Liver (tissue), 9 donors: ENCODE results near the gene KIF26B. TPM values are rescaled to one million over a fixed set of nuclear protein-coding genes. Genes with fewer than 3 reads are reported as not detected.

Source experiments
- DNase-seq: peaks from one replicate; pipeline ENCODE4 v3.0.0-alpha.2; 2017; ENCODE audit warnings: low spot score
- H3K27ac ChIP-seq, 2 donors: one replicate each; pipeline ENCODE4 v1.7.0; 2013; ENCODE audit warnings: inconsistent platforms in 2 of 2, low read length in 2 of 2, control low read depth in 1 of 2, low read depth in 1 of 2, mild to moderate bottlenecking in 1 of 2
- H3K27me3 ChIP-seq, 4 donors: one replicate each; pipeline versions ENCODE4 v1.6.1 to v1.7.0; 2013; ENCODE audit warnings: low read length in 3 of 4, inconsistent platforms in 1 of 4, mild to moderate bottlenecking in 1 of 4, moderate library complexity in 1 of 4; ENCODE audit not compliant: control insufficient read depth in 4 of 4, insufficient read depth in 4 of 4
- H3K36me3 ChIP-seq, 4 donors: one replicate each; pipeline versions ENCODE4 v1.6.1 to v1.7.0; 2013; ENCODE audit warnings: low read length in 3 of 4, mild to moderate bottlenecking in 3 of 4, low read depth in 1 of 4, moderate library complexity in 1 of 4; ENCODE audit not compliant: control insufficient read depth in 4 of 4, insufficient read depth in 3 of 4
- H3K4me1 ChIP-seq, 4 donors: one replicate each; pipeline versions ENCODE4 v1.6.1 to v1.7.0; 2013; ENCODE audit warnings: low read length in 3 of 4, mild to moderate bottlenecking in 3 of 4, moderate library complexity in 1 of 4; ENCODE audit not compliant: control insufficient read depth in 4 of 4, insufficient read depth in 4 of 4
- H3K4me3 ChIP-seq, 3 donors: one replicate each; pipeline versions ENCODE4 v1.6.1 to v1.7.0; 2013; ENCODE audit warnings: low read length in 3 of 3, control low read depth in 1 of 3, low read depth in 1 of 3, mild to moderate bottlenecking in 1 of 3
- H3K9ac ChIP-seq, 2 donors: one replicate each; pipeline ENCODE4 v1.7.0; 2013; ENCODE audit warnings: low read length in 2 of 2, mild to moderate bottlenecking in 2 of 2, moderate library complexity in 2 of 2, control low read depth in 1 of 2, low read depth in 1 of 2
- H3K9me3 ChIP-seq, 4 donors: one replicate each; pipeline versions ENCODE4 v1.6.1 to v1.7.0; 2013; ENCODE audit warnings: low read length in 3 of 4; ENCODE audit not compliant: control insufficient read depth in 4 of 4
- CTCF ChIP-seq: fragments of 150-350 bp; IDR thresholded peaks from 2 replicates; pipeline ENCODE4 v1.5.1; 2017; ENCODE audit warnings: improper control_type of control experiment, low read depth, low read length; ENCODE audit not compliant: missing input control
- EGR1 ChIP-seq, 2 donors: IDR thresholded peaks; 2 replicates each; pipeline ENCODE4 v1.6.1; 2016 to 2018; ENCODE audit warnings: antibody characterized with exemption in 2 of 2, low read depth in 2 of 2
- FOXA1 ChIP-seq: IDR thresholded peaks from 2 replicates; pipeline ENCODE4 v1.6.1; 2016; ENCODE audit warnings: antibody characterized with exemption
- FOXA2 ChIP-seq: IDR thresholded peaks from 2 replicates; pipeline ENCODE4 v1.6.1; 2016; ENCODE audit warnings: antibody characterized with exemption
- GABPA ChIP-seq, 2 donors: IDR thresholded peaks in 1 of 2; conservative IDR thresholded peaks in 1 of 2; 2 replicates each; pipeline ENCODE4 v1.6.1; 2016; ENCODE audit warnings: antibody characterized with exemption in 2 of 2, mild to moderate bottlenecking in 1 of 2, moderate library complexity in 1 of 2
- HNF4A ChIP-seq, 2 donors: conservative IDR thresholded peaks; 2 replicates each; pipeline ENCODE4 v1.6.1; 2016; ENCODE audit warnings: antibody characterized with exemption in 2 of 2, mild to moderate bottlenecking in 2 of 2
- JUND ChIP-seq, 2 donors: IDR thresholded peaks; 2 replicates each; pipeline ENCODE4 v1.6.1; 2016; ENCODE audit warnings: antibody characterized with exemption in 2 of 2
- MAX ChIP-seq: IDR thresholded peaks from 2 replicates; pipeline ENCODE4 v1.6.1; 2016; ENCODE audit warnings: antibody characterized with exemption
- NR2F2 ChIP-seq: IDR thresholded peaks from 2 replicates; pipeline ENCODE4 v1.6.1; 2016; ENCODE audit warnings: antibody characterized with exemption
- RAD21 ChIP-seq, 2 donors: IDR thresholded peaks; 2 replicates each; pipeline ENCODE4 v1.6.1; 2016; ENCODE audit warnings: antibody characterized with exemption in 2 of 2, mild to moderate bottlenecking in 2 of 2
- SP1 ChIP-seq: IDR thresholded peaks from 2 replicates; pipeline ENCODE4 v1.6.1; 2018; ENCODE audit warnings: antibody characterized with exemption, mild to moderate bottlenecking
- TAF1 ChIP-seq: conservative IDR thresholded peaks from 2 replicates; pipeline ENCODE4 v1.6.1; 2016; ENCODE audit warnings: antibody characterized with exemption, mild to moderate bottlenecking
- YY1 ChIP-seq: IDR thresholded peaks from 2 replicates; pipeline ENCODE4 v1.6.1; 2016; ENCODE audit warnings: antibody characterized with exemption, mild to moderate bottlenecking
- ZBTB33 ChIP-seq: IDR thresholded peaks from 2 replicates; pipeline ENCODE4 v1.6.1; 2016; ENCODE audit warnings: antibody characterized with exemption
- WGBS: extraction: QIAGEN DNeasy Blood & Tissue Kit; methylation state at CpG from one replicate; pipeline ENCODE4 v1.1.7; 2013; 5-methylcytosine and 5-hydroxymethylcytosine counted together
- polyA plus RNA-seq, 2 donors: library from polyadenylated mRNA; stranded (reverse) in 1 of 2; unstranded in 1 of 2; fragments of 200-250 nt in 1 of 2; fragments of >200 nt in 1 of 2; fragmentation: Nextera tagmentation in 1 of 2; extraction: Ambion mirVana in 1 of 2; gene quantifications; one replicate each; pipeline versions ENCODE4 v1.2.1 to v1.2.3, GENCODE V29; 2013 to 2015
- total RNA-seq, 2 donors: library from RNA; depleted of rRNA; stranded (reverse); fragments of >200 nt; gene quantifications; one replicate each; pipeline ENCODE4 v1.2.3, GENCODE V29; 2014
- TF ChIP-seq, protein P1 (sequence below): IDR thresholded peaks from 2 replicates; pipeline ENCODE4 v1.6.1; 2016; ENCODE audit warnings: antibody characterized with exemption
- donor health status: healthy.
- donor health status: healthy.
- donor health status: healthy.
- donor health status: healthy.
- donor health status: healthy.

Gene KIF26B
- total and polyA plus RNA-seq, 4 donors = 0.10 to 1.7 (median 0.34) TPM

GRCh38 chr1:245575710-245576109, 420.9 kb downstream of the KIF26B start (continued):
- TF ChIP-seq CTCF (no peak), FOXA2 (no peak), HNF4A (conservative IDR thresholded peaks at IDR 0.05) (no peak), TAF1 (no peak), YY1 (no peak), NR2F2 (no peak)

DNA sequence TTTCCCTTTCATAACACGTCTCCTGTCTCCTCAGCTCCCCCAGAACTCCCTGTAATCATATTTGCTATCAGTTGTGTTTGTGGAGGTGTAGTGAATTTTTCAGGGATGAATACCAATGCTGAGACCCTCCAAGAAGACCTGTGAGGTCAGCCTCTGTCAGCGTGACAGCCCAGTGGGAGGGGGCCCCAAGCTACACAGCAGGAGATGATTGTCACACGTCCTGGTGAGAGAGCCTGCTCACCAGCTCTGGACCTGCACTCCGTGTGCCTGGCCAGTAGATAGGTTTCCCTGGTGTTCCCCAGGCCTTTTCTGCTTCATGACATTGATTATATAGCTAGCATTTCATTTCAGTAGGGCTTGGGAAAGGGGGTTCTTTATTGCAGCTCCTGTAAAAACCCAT, 421.5 kb downstream of the KIF26B start:
- no peak for DNase-seq

GRCh38 chr1:245577191-245578157, 422.7 kb downstream of the KIF26B start:
- no peaks in the 10 kb centered on the region for H3K36me3 ChIP-seq
- no peak for DNase-seq
- H3K4me3 ChIP-seq = no peak overlapping the region
- TF ChIP-seq RAD21 (IDR thresholded peaks at IDR 0.05) (no peak), CTCF (no peak), EGR1 (IDR thresholded peaks at IDR 0.05; ENCODE audit: low read depth in 2 of 2) (no peak), MAX (no peak), FOXA2 (no peak), YY1 (no peak)
- H3K9me3 ChIP-seq = no peaks in the 10 kb centered on the region
- H3K27me3 ChIP-seq = no peaks in the 10 kb centered on the region
- H3K27ac ChIP-seq = no peak overlapping the region
- 93% methylated on average over 34 of the region's 34 CpGs for WGBS
- H3K9ac ChIP-seq = no peak overlapping the region
- H3K4me1 ChIP-seq = no peaks in the 10 kb centered on the region

More for the DNA sequence above, 421.5 kb downstream of the KIF26B start:
- 80% methylated on average over 4 of the region's 4 CpGs for whole genome bisulfite sequencing
- no peak overlapping the region for H3K4me3 ChIP-seq
- no peaks in the 10 kb centered on the region for H3K9me3 ChIP-seq
- TF ChIP-seq GABPA (IDR thresholded peaks at IDR 0.05 in 1 of 2, conservative IDR thresholded peaks at IDR 0.05 in 1 of 2) (no peak), SP1 (no peak), EGR1 (IDR thresholded peaks at IDR 0.05; ENCODE audit: low read depth in 2 of 2) (no peak), NR2F2 (no peak), ZBTB33 (no peak), JUND (IDR thresholded peaks at IDR 0.05) (no peak), FOXA1 (no peak)
- TF ChIP-seq, protein P1, sequence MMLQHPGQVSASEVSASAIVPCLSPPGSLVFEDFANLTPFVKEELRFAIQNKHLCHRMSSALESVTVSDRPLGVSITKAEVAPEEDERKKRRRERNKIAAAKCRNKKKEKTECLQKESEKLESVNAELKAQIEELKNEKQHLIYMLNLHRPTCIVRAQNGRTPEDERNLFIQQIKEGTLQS = no peak
- H3K9ac ChIP-seq = no peak overlapping the region
- H3K4me1 ChIP-seq = no peaks in the 10 kb centered on the region
- no peak overlapping the region for H3K27ac ChIP-seq
- no peaks in the 10 kb centered on the region for H3K36me3 ChIP-seq
- no peaks in the 10 kb centered on the region for H3K27me3 ChIP-seq
